Tibial nerve (tissue), 4 donors: ENCODE data around the gene MYO3B. TPM values are rescaled to one million over a fixed set of nuclear protein-coding genes. Genes with fewer than 3 reads are reported as not detected.

Source experiments
- DNase-seq, 2 donors: peaks; one replicate each; pipeline ENCODE4 v3.0.0-alpha.2; 2019; ENCODE audit warnings: low spot score in 2 of 2
- H3K27ac ChIP-seq, 4 donors: fragments of 200-600 bp; sonication (generic) in 3 of 4; one replicate each; pipeline ENCODE4 v1.5.1; 2017 to 2019; ENCODE audit warnings: mild to moderate bottlenecking in 1 of 4
- H3K27me3 ChIP-seq, 2 donors: fragments of 200-600 bp; sonication (generic) in 1 of 2; one replicate each; pipeline versions ENCODE4 v1.5.1 to v1.6.0; 2017 to 2019
- H3K36me3 ChIP-seq, 3 donors: fragments of 200-600 bp; sonication (generic); one replicate each; pipeline ENCODE4 v1.5.1; 2018 to 2019
- H3K4me1 ChIP-seq, 4 donors: fragments of 200-600 bp; sonication (generic) in 3 of 4; one replicate each; pipeline ENCODE4 v1.5.1; 2017 to 2019
- H3K4me3 ChIP-seq, 4 donors: fragments of 200-600 bp; sonication (generic) in 3 of 4; one replicate each; pipeline ENCODE4 v1.5.1; 2017 to 2019; ENCODE audit warnings: mild to moderate bottlenecking in 1 of 4, moderate library complexity in 1 of 4
- H3K9me3 ChIP-seq, 4 donors: fragments of 200-600 bp; sonication (generic) in 3 of 4; one replicate each; pipeline ENCODE4 v1.5.1; 2017 to 2019
- CTCF ChIP-seq, 5 experiments: fragments of 200-600 bp in 3 of 5; fragments of 450-650 bp in 2 of 5; sonication (generic) in 3 of 5; IDR thresholded peaks; one replicate each; pipeline ENCODE4 v1.5.1; 2016 to 2019; ENCODE audit warnings: antibody characterized with exemption in 5 of 5, mild to moderate bottlenecking in 3 of 5, moderate library complexity in 2 of 5
- EP300 ChIP-seq, 2 donors: sonication (generic); formaldehyde crosslinking; IDR thresholded peaks; one replicate each; pipeline ENCODE4 v1.6.1; 2017; ENCODE audit warnings: antibody characterized with exemption in 2 of 2, mild to moderate bottlenecking in 1 of 2
- POLR2A ChIP-seq, 2 donors: fragments of 450-650 bp; IDR thresholded peaks; one replicate each; pipeline ENCODE4 v1.6.1; 2017; ENCODE audit warnings: antibody characterized with exemption in 2 of 2, mild to moderate bottlenecking in 2 of 2, moderate library complexity in 2 of 2
- WGBS, 2 donors: methylation state at CpG; one replicate each; pipeline ENCODE4 v1.1.5; 2018; 5-methylcytosine and 5-hydroxymethylcytosine counted together
- total RNA-seq, 4 donors: library from RNA; depleted of rRNA; stranded (reverse); fragments of >200 nt; gene quantifications; one replicate each; pipeline ENCODE4 v1.1.0, GENCODE V29; 2016

Gene MYO3B
- total RNA-seq, 4 donors from 2014 or later, result 0.22 to 0.63 (median 0.39) TPM; not detected in 1

DNA sequence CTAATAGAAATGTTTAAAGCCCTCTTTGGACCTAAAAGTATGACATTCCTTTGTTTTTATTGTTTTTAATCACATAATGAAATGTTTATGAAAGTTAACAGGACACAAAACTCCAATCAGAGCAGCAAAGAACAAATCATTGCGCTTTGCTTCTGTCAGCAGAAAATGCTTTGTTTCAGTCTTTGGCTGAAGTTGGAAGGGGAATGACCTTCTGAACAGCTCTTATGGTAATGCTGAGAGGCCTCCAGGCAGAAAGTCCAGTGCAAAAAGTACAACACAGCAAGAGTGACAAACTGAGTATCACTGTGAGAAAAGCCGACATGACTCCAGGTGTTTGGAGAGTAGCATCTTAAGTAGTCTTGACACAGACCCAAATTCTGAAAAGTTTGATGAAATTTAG, 389.5 kb downstream of the MYO3B start:
- WGBS, 2 donors, result 58 to 77% methylated on average over 2 of the region's 2 CpGs
- TF ChIP-seq POLR2A (IDR thresholded peaks at IDR 0.05), result no peak
- no peak for TF ChIP-seq EP300 (IDR thresholded peaks at IDR 0.05)
- no peak for TF ChIP-seq CTCF (IDR thresholded peaks at IDR 0.05)
- DNase-seq, result no peak

DNA sequence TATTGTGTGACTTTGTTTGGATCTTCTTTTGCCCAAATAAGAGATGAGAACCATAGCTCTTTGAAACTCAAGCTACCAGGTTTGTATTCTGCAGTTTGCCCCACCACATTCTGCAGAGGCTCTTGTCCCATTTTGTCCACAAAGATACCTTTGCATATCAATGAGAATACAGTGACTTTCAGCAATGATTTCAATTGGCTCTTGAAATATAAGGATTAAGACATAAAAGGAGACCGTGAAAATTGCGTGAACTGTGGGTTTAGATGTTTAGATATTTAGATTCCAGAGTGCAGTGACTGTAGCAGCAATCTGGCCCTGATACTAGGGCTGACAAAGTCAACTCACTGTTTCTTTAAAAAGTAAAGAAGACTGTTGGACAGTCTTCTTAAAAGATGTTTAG, 390.6 kb downstream of the MYO3B start:
- TF ChIP-seq POLR2A (IDR thresholded peaks at IDR 0.05), result no peak
- TF ChIP-seq CTCF (IDR thresholded peaks at IDR 0.05), result no peak
- TF ChIP-seq EP300 (IDR thresholded peaks at IDR 0.05), result no peak
- Histone ChIP-seq H3K36me3 (no peaks in the 10 kb centered on the region), H3K4me1 (no peaks in the 10 kb centered on the region), H3K27me3 (no peaks in the 10 kb centered on the region), H3K27ac (no peak overlapping the region), H3K4me3 (no peak overlapping the region), H3K9me3 (no peaks in the 10 kb centered on the region)
- WGBS, 2 donors, result 89 to 97% methylated on average over 2 of the region's 2 CpGs
- DNase-seq, result no peak

More for the DNA sequence above, 389.5 kb downstream of the MYO3B start:
- Histone ChIP-seq H3K4me1 (no peaks in the 10 kb centered on the region), H3K36me3 (no peaks in the 10 kb centered on the region), H3K4me3 (no peak overlapping the region), H3K9me3 (no peaks in the 10 kb centered on the region), H3K27ac (no peak overlapping the region), H3K27me3 (no peaks in the 10 kb centered on the region)

DNA sequence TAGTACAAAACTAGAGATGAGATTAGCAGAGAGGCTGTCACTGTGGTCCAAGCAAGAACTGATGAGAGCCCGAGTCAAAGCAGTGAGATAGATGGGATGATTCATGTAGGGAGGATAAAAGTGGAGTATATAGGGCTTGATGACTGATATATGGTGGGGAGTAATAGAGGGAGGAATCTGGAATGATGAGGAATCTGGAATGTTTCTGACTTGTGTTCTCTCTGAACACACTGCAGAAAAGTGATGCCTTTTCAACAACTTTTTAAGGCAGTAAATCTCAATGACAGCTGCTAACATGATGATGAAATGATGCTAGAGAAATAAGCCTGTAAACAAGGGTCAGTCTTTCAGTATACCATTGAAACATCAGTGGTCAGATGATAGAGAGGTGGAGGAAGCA, 393.7 kb downstream of the MYO3B start:
- no peak overlapping the region for H3K4me3 ChIP-seq
- no peak overlapping the region for H3K27ac ChIP-seq
- WGBS, 2 donors, result 85 to 88% methylated on average over 1 of the region's 1 CpG
- DNase-seq, result no peak
- H3K36me3 ChIP-seq, result no peaks in the 10 kb centered on the region
- TF ChIP-seq CTCF (IDR thresholded peaks at IDR 0.05) (no peak), EP300 (IDR thresholded peaks at IDR 0.05) (no peak), POLR2A (IDR thresholded peaks at IDR 0.05) (no peak)
- no peaks in the 10 kb centered on the region for H3K4me1 ChIP-seq
- no peaks in the 10 kb centered on the region for H3K27me3 ChIP-seq
- H3K9me3 ChIP-seq, result no peaks in the 10 kb centered on the region

DNA sequence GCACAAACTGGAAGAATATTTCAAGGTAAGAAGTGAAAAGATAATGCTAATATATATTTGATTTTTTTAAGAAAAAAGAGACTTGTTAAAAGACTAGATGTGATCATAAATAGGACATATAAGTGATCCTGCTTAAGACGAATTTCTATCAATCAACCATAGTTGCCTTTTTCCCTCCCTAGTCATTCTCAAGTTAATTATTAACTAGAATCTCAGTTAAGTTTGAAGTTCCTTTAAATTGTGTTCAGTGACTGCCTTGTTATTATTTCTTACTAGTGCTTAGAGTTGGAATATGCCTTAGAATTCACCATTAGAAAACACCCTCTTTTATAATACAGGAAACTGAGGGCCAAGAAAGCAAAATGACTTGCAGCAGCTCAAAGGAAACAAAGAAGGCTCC, 395.7 kb downstream of the MYO3B start:
- H3K9me3 ChIP-seq, result no peaks in the 10 kb centered on the region
- no peaks in the 10 kb centered on the region for H3K36me3 ChIP-seq
- TF ChIP-seq EP300 (IDR thresholded peaks at IDR 0.05) (no peak), CTCF (IDR thresholded peaks at IDR 0.05) (no peak), POLR2A (IDR thresholded peaks at IDR 0.05) (no peak)
- WGBS, 2 donors, result 91 to 95% methylated on average over 1 of the region's 1 CpG
- no peaks in the 10 kb centered on the region for H3K27me3 ChIP-seq
- H3K4me1 ChIP-seq, result no peaks in the 10 kb centered on the region
- no peak overlapping the region for H3K27ac ChIP-seq
- DNase-seq, result no peak
- H3K4me3 ChIP-seq, result no peak overlapping the region

DNA sequence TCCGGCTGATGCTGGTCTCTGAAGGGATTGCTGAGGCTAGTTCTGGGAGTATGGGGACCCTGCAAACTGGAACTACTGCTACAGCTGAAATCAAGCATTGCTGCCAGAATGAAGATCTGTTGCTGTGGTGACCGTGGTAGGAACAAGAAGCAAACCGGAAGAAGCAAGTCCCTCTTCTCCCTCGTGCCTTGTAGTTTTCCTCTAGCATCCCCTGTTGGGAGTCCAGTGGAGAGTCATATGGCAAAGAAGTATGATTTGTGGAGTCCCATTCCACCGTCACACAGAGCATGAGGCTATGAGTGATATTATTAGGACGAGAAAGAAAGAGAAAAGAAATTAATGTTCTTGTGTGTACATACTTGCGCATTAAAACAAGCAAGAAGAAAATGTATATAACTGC, 398.3 kb downstream of the MYO3B start:
- no peak for DNase-seq
- TF ChIP-seq CTCF (IDR thresholded peaks at IDR 0.05) (no peak), POLR2A (IDR thresholded peaks at IDR 0.05) (no peak), EP300 (IDR thresholded peaks at IDR 0.05) (no peak)
- Histone ChIP-seq H3K27me3 (no peaks in the 10 kb centered on the region), H3K9me3 (no peaks in the 10 kb centered on the region), H3K4me1 (no peaks in the 10 kb centered on the region), H3K36me3 (no peaks in the 10 kb centered on the region), H3K27ac (no peak overlapping the region), H3K4me3 (no peak overlapping the region)
- WGBS, 2 donors, result 72 to 80% methylated on average over 7 of the region's 7 CpGs
